ENCODE data around the gene NRSN1. TPM values are rescaled to one million over a fixed set of nuclear protein-coding genes. Genes with fewer than 3 reads are reported as not detected.

NRSN1 gene
- total and polyA plus RNA-seq, 2 of the 13 experiments (the other 11 are each of a cell fraction or from before 2014, with no cell fraction given): not detected

- TF ChIP-seq FOXO4 (CRISPR knock-in tag; conservative IDR thresholded peaks at IDR 0.05) (no peak), KIAA2018 (CRISPR knock-in tag; IDR thresholded peaks at IDR 0.05; ENCODE audit: borderline replicate concordance) (no peak), GZF1 (CRISPR knock-in tag; IDR thresholded peaks at IDR 0.05) (no peak), ZBTB33 (CRISPR knock-in tag; IDR thresholded peaks at IDR 0.05) (no peak), SP1 (IDR thresholded peaks at IDR 0.05) (no peak), SP1 (CRISPR knock-in tag; IDR thresholded peaks at IDR 0.05) (no peak), ZNF510 (CRISPR knock-in tag; IDR thresholded peaks at IDR 0.05; ENCODE audit: low read depth) (no peak), MYPOP (CRISPR knock-in tag; IDR thresholded peaks at IDR 0.05) (no peak), ZC3H4 (CRISPR knock-in tag; IDR thresholded peaks at IDR 0.05; ENCODE audit: borderline replicate concordance) (no peak), CBX2 (IDR thresholded peaks at IDR 0.05; ENCODE audit: low read depth, low read length) (no peak), CBX2 (CRISPR knock-in tag; IDR thresholded peaks at IDR 0.05; ENCODE audit: low read depth) (no peak), CEBPG (CRISPR knock-in tag; IDR thresholded peaks at IDR 0.05) (no peak)
- TF ChIP-seq, protein P1, sequence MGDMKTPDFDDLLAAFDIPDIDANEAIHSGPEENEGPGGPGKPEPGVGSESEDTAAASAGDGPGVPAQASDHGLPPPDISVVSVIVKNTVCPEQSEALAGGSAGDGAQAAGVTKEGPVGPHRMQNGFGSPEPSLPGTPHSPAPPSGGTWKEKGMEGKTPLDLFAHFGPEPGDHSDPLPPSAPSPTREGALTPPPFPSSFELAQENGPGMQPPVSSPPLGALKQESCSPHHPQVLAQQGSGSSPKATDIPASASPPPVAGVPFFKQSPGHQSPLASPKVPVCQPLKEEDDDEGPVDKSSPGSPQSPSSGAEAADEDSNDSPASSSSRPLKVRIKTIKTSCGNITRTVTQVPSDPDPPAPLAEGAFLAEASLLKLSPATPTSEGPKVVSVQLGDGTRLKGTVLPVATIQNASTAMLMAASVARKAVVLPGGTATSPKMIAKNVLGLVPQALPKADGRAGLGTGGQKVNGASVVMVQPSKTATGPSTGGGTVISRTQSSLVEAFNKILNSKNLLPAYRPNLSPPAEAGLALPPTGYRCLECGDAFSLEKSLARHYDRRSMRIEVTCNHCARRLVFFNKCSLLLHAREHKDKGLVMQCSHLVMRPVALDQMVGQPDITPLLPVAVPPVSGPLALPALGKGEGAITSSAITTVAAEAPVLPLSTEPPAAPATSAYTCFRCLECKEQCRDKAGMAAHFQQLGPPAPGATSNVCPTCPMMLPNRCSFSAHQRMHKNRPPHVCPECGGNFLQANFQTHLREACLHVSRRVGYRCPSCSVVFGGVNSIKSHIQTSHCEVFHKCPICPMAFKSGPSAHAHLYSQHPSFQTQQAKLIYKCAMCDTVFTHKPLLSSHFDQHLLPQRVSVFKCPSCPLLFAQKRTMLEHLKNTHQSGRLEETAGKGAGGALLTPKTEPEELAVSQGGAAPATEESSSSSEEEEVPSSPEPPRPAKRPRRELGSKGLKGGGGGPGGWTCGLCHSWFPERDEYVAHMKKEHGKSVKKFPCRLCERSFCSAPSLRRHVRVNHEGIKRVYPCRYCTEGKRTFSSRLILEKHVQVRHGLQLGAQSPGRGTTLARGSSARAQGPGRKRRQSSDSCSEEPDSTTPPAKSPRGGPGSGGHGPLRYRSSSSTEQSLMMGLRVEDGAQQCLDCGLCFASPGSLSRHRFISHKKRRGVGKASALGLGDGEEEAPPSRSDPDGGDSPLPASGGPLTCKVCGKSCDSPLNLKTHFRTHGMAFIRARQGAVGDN (CRISPR knock-in tag; IDR thresholded peaks at IDR 0.05): no peak
Observed at GRCh38 chr6:24140591-24140990, 14.6 kb downstream of the NRSN1 start (continued).
